GM23338 (cell line): ENCODE measurements around the gene POLA2. TPM values are rescaled to one million over a fixed set of nuclear protein-coding genes. Genes with fewer than 3 reads are reported as not detected.

ENCODE experiments used
- ATAC-seq: fragments of 200-7000 bp; cut with Tn5 transposase; 3 replicates; pipeline ENCODE4 v1.9.1; 2020
- DNase-seq: peaks from one replicate; pipeline ENCODE4 v3.0.0-alpha.2; 2015; ENCODE audit warnings: low spot score
- H2AFZ ChIP-seq: fragments of 200-600 bp; sonication (generic); 2 replicates; pipeline ENCODE4 v1.8.0; 2016; ENCODE audit warnings: antibody characterized with exemption, mild to moderate bottlenecking, moderate library complexity
- H3F3A ChIP-seq: fragments of 200-600 bp; sonication (generic); replicated peaks from 2 replicates; pipeline ENCODE4 v1.8.0; 2017; ENCODE audit warnings: antibody characterized with exemption, mixed run types, low read depth
- H3K27ac ChIP-seq: fragments of 200-600 bp; sonication (generic); 2 replicates; pipeline ENCODE4 v1.6.1; 2016; ENCODE audit warnings: low read depth
- H3K27me3 ChIP-seq: fragments of 200-600 bp; sonication (generic); 2 replicates; pipeline ENCODE4 v1.8.0; 2016; ENCODE audit warnings: mild to moderate bottlenecking, mixed run types, moderate library complexity; ENCODE audit not compliant: insufficient read depth
- H3K36me3 ChIP-seq: fragments of 200-600 bp; sonication (generic); 2 replicates; pipeline ENCODE4 v1.8.0; 2016; ENCODE audit warnings: mild to moderate bottlenecking; ENCODE audit not compliant: insufficient read depth
- H3K4me1 ChIP-seq: fragments of 200-600 bp; sonication (generic); 2 replicates; pipeline ENCODE4 v1.8.0; 2016; ENCODE audit warnings: mild to moderate bottlenecking, moderate library complexity; ENCODE audit not compliant: insufficient read depth
- H3K4me2 ChIP-seq: fragments of 200-600 bp; sonication (generic); 2 replicates; pipeline ENCODE4 v1.7.1; 2017; ENCODE audit warnings: mixed run types
- H3K4me3 ChIP-seq: fragments of 200-600 bp; sonication (generic); 2 replicates; pipeline ENCODE4 v1.6.1; 2016; ENCODE audit warnings: mixed run types
- H3K79me2 ChIP-seq: fragments of 200-600 bp; sonication (generic); replicated peaks from 2 replicates; pipeline ENCODE4 v1.8.0; 2017; ENCODE audit warnings: mild to moderate bottlenecking; ENCODE audit not compliant: insufficient read depth
- H3K9me2 ChIP-seq: fragments of 200-600 bp; sonication (generic); 2 replicates; pipeline ENCODE4 v1.8.0; 2017; ENCODE audit not compliant: insufficient read depth
- H4K20me1 ChIP-seq: fragments of 200-600 bp; sonication (generic); replicated peaks from 2 replicates; pipeline ENCODE4 v1.8.0; 2017; ENCODE audit warnings: mild to moderate bottlenecking; ENCODE audit not compliant: insufficient read depth
- H3K27ac Mint-ChIP-seq: 2 replicates; pipeline ENCODE4 v1.8.0; 2020; ENCODE audit warnings: inconsistent platforms, mild to moderate bottlenecking, moderate library complexity, mixed read lengths
- H3K27me3 Mint-ChIP-seq: 3 replicates; pipeline ENCODE4 v1.8.0; 2022; ENCODE audit warnings: low read depth, mild to moderate bottlenecking, moderate library complexity, mixed read lengths, inconsistent platforms; ENCODE audit not compliant: insufficient read depth, poor library complexity
- H3K36me3 Mint-ChIP-seq: 3 replicates; pipeline ENCODE4 v1.8.0; 2021; ENCODE audit warnings: low read depth, mild to moderate bottlenecking, inconsistent platforms, moderate library complexity, mixed read lengths
- H3K4me1 Mint-ChIP-seq: 3 replicates; pipeline ENCODE4 v1.8.0; 2020; ENCODE audit warnings: mild to moderate bottlenecking, inconsistent platforms, mixed read lengths
- H3K4me3 Mint-ChIP-seq: 3 replicates; pipeline ENCODE4 v1.8.0; 2021; ENCODE audit warnings: moderate library complexity, mild to moderate bottlenecking, inconsistent platforms, mixed read lengths
- H3K9me3 Mint-ChIP-seq: 3 replicates; pipeline ENCODE4 v1.8.0; 2020; ENCODE audit warnings: moderate library complexity, mild to moderate bottlenecking, inconsistent platforms, mixed read lengths
- CTCF ChIP-seq, 2 experiments: fragments of 200-600 bp in 1 of 2; sonication (generic) in 1 of 2; conservative IDR thresholded peaks; 2 replicates each; pipeline versions ENCODE4 v1.5.1 to v1.6.1; 2016 to 2017; ENCODE audit warnings: antibody characterized with exemption in 2 of 2, low read depth in 2 of 2, mild to moderate bottlenecking in 2 of 2, moderate library complexity in 1 of 2
- ETS1 ChIP-seq: IDR thresholded peaks from 2 replicates; pipeline ENCODE4 v1.6.1; 2016; ENCODE audit warnings: antibody characterized with exemption
- EZH2 ChIP-seq: fragments of 200-600 bp; sonication (generic); IDR thresholded peaks from one replicate; pipeline ENCODE4 v1.8.0; 2017; ENCODE audit warnings: antibody characterized with exemption, mild to moderate bottlenecking, low read depth; ENCODE audit not compliant: unreplicated experiment
- EZH2phosphoT487 ChIP-seq: fragments of 200-600 bp; sonication (generic); IDR thresholded peaks from one replicate; pipeline ENCODE4 v1.8.1; 2018; ENCODE audit warnings: antibody characterized with exemption; ENCODE audit not compliant: unreplicated experiment
- NANOG ChIP-seq: IDR thresholded peaks from 2 replicates; pipeline ENCODE4 v1.6.1; 2016; ENCODE audit warnings: antibody characterized with exemption, borderline replicate concordance
- REST ChIP-seq: IDR thresholded peaks from one replicate; pipeline ENCODE4 v1.6.1; 2018; ENCODE audit warnings: antibody characterized with exemption; ENCODE audit not compliant: unreplicated experiment
- STAT1 ChIP-seq: IDR thresholded peaks from one replicate; pipeline ENCODE4 v1.6.1; 2016; ENCODE audit warnings: antibody characterized with exemption; ENCODE audit not compliant: unreplicated experiment
- ZNF462 ChIP-seq: fragments of 250-450 bp; sonication (Bioruptor Pico); IDR thresholded peaks from 2 replicates; pipeline ENCODE4 v1.5.0; 2020; ENCODE audit warnings: mild to moderate bottlenecking, moderate library complexity
- polyA plus RNA-seq: library from polyadenylated mRNA; unstranded; fragments of >200 nt; fragmentation: Nextera tagmentation; extraction: Ambion mirVana; gene quantifications from 2 replicates; pipeline ENCODE4 v1.2.1, GENCODE V29; 2016
- total RNA-seq: library from RNA; depleted of rRNA; stranded (reverse); fragments of >200 nt; shearing (Covaris generic); gene quantifications from 2 replicates; pipeline ENCODE4 v1.2.3, GENCODE V29; 2014

Gene POLA2
- total and polyA plus RNA-seq, 2 experiments from 2014 or later: 22.5 to 30.4 TPM

- 0 out of 2 replicates have a peak, but pooled peaks cover 2% of the 10 kb centered on the region for H3F3A ChIP-seq
- no peaks in the 10 kb centered on the region for H3K9me2 ChIP-seq
- H3K36me3 ChIP-seq: no peaks in the 10 kb centered on the region
- no peaks in the 10 kb centered on the region for H4K20me1 ChIP-seq
- peaks cover 11% of the 10 kb centered on the region; the same call in 2 of the 3 replicates for H3K9me3 Mint-ChIP-seq
- ATAC-seq (no peak), DNase-seq (no peak)
- peaks cover 32% of the 10 kb centered on the region for H3K36me3 Mint-ChIP-seq
- H2AFZ ChIP-seq: no peak overlapping the region
- no peak overlapping the region for H3K4me3 Mint-ChIP-seq
- H3K27me3 Mint-ChIP-seq: peaks cover 6% of the 10 kb centered on the region
- peaks cover 14% of the 10 kb centered on the region for H3K4me1 Mint-ChIP-seq
- H3K79me2 ChIP-seq: no peaks in the 10 kb centered on the region
- TF ChIP-seq REST (no peak), EZH2 (no peak), NANOG (no peak), CTCF (conservative IDR thresholded peaks at IDR 0.05; ENCODE audit: low read depth in 2 of 2) (no peak), EZH2phosphoT487 (no peak), ZNF462 (CRISPR knock-in tag) (no peak), STAT1 (no peak), ETS1 (no peak)
- no peak overlapping the region; the same call in 1 of the 2 replicates for H3K27ac Mint-ChIP-seq
- no peaks in the 10 kb centered on the region for H3K27me3 ChIP-seq
- H3K27ac ChIP-seq: no peak overlapping the region
- no peak overlapping the region for H3K4me2 ChIP-seq
- H3K4me3 ChIP-seq: no peak overlapping the region
- H3K4me1 ChIP-seq: peaks cover 9% of the 10 kb centered on the region
Measured at GRCh38 chr11:65242389-65242788, 19.4 kb upstream of the POLA2 start.
